Stimulated activated CD4-positive, alpha-beta T cell treated with anti-CD3 and anti-CD28 coated beads, Interleukin-4, amount 100 ng/mL, for 24 hours (primary cell): ENCODE data around the gene FARP1.
A peak's percentile ranks its signal among the peaks of the same experiment; 100 is the strongest.

ENCODE experiments used
- DNase-seq: peaks from one replicate; pipeline ENCODE4 v3.0.0-alpha.2; 2020

FARP1 gene

DNA sequence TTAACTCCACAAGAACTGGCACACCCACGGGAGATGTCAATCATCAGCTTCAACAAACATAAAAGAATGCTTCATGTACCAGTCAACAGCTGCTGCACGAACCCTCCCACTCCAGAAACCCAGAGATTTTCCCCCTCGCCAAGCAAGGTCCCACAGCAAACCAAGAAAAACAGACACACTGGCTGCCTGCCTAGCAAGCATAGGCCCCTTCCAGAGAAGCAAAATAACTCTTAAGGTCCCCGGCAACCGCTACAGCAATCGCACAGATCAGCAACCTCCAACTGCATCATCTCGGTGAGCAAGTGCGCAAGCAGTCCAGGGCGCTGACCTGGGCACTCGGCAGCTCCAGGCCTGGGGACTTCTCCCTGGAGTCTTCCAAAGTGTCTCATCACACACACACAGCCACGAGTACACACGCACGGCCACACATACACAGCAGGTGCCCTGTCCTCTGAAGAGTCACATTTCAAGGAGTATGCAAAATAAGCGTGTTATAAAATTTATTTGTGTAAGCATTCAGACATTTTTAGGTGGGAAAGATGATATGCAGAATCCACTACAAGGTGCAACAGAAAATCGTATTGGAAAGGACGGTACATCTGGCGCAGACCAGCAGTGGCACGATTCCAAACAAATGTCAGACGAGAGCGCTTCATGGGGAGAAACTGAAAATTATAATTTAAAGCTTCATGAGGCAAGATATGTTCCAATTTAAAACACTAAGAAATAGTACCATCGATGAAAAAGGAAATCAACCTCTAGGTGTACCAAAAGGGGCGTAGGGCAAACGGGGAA lies 309.0 kb downstream of the FARP1 start:
- no peak for DNase-seq

DNA sequence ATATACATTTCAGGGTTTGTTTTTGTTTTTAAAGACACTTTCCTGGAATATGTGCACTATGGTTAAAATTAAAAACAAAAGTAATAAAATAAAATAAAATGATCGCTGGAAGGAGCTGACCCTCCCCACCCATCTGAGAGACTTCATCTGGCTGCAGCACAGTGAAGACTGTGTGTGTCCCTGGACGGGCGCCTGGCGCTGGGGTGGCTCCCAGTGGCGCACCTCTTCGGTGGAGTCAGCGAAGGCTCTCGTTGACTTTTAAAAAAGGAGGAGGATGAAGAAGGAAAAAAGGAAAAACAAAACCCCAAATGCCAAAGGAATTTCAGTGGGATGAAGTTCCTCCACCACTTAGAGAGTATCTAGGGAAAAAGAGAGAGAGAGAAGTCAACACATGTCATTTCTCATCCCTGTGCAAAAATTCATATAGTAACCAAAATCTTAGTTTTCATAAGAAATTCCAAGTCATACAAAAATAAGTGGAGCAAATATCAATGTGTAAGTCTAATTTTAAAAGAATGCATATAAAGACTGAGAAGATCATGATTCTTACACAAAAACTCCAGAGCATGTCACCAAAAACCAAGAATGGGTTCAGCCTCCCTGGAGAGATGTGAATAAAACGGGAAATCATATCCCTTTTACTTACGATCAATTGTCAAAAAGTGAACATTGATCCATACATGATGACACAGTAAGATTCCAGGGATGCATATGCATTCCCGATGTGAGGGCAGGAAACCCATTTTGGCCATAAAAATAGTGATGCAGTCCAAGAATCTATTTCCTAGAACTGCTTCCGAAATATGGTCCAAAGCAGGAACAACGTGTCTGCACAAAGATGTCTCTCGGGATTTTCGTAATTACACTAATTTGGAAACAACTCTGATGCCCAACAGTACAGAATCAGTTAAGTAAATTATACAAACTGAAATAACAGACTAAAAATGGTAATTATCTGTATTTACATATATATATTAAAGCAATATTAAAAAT lies 310.3 kb downstream of the FARP1 start:
- no peak for DNase-seq

DNA sequence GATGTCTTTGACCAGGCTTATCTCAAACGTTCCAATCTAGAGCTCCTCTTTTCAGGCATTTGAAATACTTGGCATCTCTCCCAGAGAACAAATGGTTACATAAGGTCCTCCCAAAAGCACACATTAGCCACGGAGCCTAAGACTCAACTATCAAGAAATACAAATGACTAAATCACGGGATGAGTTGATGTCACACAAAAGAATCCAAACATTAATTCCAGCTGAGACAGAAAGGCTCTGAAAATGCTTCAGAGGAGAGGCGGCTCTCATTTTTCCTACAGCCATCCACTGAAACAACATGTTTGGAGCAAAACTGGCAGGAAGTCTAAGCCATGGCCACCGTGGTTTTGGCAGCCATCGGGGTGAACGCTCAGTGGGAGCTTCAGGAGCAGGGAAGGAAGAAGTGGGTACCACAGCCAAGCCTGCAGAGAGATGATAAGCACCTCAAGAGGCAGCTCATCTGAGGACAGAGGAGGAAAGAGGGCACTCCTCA lies 311.5 kb downstream of the FARP1 start:
- DNase-seq, result no peak

DNA sequence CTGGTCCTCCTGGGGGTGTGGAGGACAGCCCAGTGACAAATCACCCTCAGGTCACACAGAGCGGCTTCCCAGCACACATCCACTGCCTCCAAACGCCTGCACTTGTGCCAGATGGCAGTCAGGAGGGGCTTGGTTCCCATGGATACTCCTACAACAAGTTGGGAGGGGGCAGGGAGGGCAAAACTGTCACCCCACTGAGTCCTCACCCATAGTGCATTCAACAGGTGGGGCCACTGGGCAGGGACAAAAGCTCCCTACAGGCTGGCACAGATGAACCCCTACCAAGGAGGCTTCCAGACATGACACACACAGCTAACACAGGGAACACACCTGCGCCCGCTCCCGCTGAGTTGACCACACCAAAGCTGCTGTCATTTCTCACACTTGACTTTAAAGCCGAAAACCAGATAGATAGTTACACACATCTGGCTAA lies 313.5 kb downstream of the FARP1 start:
- no peak for DNase-seq

GRCh38 chr13:98457053-98457452 lies 314.2 kb downstream of the FARP1 start:
- DNase-seq, result no peak

GRCh38 chr13:98458431-98458830 lies 315.5 kb downstream of the FARP1 start:
- DNase-seq, result no peak

- DNase-seq, result no peak
These were observed 316.3 kb downstream of the FARP1 start for GRCh38 chr13:98459171-98459681.

GRCh38 chr13:98459721-98460370 lies 317.0 kb downstream of the FARP1 start:
- no peak for DNase-seq

GRCh38 chr13:98460516-98460915 lies 317.6 kb downstream of the FARP1 start:
- DNase-seq, result no peak

DNA sequence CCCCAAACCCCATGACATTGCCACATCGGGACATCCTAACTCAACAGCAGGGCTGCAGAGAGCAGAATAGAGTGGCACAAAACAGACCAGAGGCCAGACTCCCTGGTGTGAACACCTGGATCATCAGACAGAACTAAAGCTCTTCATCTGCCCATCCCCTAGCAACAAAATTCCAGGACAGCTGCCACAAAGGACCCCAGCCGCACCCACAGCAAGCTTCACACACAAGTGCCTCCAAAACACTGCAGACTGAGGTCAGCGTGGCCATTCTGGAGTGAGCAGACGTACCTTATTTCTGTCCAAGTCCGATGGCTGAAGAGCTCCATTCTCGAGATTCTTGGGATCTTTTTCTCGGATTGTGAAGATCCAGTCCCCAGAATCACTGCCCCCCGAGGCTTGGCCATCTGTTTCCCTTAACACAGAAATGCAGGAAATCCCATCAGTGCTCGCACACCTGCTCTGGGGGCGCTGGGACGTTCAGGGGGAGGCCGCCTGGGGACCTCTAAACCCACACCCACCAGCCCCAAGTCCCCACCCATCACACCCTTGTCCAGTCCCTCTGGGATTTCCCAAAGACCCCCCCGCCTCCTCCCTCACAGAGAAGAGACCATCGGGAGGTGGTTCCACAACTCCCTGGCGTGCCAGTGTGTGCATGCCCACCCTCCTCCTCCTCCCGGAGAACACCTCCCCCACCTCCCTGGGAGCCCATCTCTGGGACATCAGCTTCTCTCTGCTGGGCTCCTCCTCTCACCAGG lies 318.8 kb downstream of the FARP1 start:
- no peak for DNase-seq

DNA sequence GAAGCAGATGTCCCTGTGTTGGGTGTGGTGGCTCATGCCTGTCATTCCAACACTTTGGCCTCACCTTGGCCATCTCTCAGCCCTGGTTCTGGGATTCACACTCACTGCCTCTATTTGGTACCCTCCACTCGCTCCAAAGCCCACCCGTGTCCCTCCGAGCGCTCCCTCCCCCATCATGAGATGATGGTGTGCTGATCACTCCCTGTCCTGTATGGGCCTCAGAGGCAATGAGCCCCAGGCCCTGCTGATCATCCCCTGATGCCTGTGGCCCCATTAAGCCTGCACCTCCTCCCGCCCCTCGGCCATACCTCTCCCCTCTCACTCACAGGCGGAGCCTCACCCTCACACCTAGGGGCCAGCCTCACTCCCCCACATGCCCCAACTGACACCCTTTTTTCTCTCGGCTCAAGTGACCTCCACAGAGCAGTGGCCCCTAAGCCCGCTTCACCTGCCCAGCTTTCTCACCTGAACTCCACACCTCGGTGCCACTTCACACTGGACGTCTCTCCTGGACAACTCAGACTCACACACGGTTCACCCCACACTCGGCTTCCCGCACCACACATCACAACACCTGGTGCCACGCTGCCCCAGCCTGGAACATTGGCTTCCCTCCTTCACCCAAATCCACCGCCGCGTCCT lies 319.5 kb downstream of the FARP1 start:
- DNase-seq, result no peak

GRCh38 chr13:98462946-98463345 lies 320.1 kb downstream of the FARP1 start:
- no peak for DNase-seq

GRCh38 chr13:98466634-98467236 lies 323.8 kb downstream of the FARP1 start:
- peak; percentile 64 for DNase-seq

GRCh38 chr13:98467263-98467985 lies 324.5 kb downstream of the FARP1 start:
- DNase-seq, result no peak

DNA sequence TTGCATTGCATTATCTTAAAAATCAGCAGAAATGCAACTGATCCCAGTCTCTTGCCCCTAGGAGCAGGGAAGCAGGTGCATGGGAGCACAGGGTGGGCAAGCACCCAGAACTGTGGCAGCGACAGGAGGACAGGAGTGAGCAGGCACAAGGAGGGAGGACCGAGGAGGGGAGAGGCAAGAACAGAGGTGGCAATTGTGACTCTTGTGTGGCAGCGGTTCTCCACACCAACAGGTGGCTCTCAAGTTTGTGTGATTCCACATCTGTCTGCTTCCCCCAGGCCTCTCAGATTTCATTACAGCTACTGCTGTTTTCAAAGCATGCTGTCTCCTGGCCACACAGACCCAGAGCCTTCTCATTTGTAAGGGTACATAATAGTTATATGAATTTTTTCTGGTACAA lies 325.5 kb downstream of the FARP1 start:
- DNase-seq, result no peak

DNA sequence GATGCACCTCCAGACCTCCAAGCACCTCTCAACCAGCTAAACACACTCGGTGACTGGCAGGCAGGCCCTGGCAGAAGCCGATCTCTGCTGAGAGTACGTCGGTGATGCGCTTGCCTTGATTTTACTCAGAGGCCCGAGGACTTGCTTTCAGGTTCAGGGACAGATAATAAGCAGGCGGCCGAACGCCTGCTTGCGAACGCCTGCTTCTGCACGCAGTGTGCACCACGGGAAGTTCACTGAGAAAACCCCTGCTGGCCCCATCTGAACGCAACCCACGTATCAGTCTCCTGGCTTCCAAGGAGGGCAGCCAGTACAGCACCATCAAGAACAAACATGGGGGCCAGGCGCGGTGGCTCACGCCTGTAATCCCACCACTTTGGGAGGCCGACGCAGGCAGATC lies 326.0 kb downstream of the FARP1 start:
- no peak for DNase-seq

GRCh38 chr13:98470920-98471319 lies 328.0 kb downstream of the FARP1 start:
- no peak for DNase-seq

GRCh38 chr13:98471934-98472333 lies 329.0 kb downstream of the FARP1 start:
- DNase-seq, result no peak

- DNase-seq, result no peak
These were observed 330.4 kb downstream of the FARP1 start for GRCh38 chr13:98473135-98473787.

DNA sequence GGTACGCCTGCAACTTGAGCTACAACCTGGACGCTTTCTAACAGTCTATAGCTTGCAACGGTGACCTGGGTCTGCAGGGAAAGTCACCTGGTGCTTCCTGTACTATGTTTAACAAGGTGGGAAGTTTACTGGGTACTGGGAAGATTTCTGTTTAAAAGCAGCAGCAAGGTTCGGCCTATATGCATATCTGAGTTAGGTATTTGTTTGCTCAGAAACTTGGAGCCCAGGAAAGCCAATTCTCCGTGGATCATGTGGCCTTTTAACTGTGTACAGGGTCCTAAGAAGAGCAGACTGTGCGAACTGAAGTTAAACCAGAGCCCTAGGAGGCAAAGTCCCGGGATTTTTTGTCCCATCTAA lies 330.9 kb downstream of the FARP1 start:
- no peak for DNase-seq
